HG03196 (cell line): ENCODE results near the gene CUEDC1.
A peak's percentile ranks its signal among the peaks of the same experiment; 100 is the strongest.

Experiments
- ATAC-seq: cut with Tn5 transposase; IDR thresholded peaks from one replicate; pipeline ENCODE4 v1.9.1; 2021; ENCODE audit not compliant: unreplicated experiment

The CUEDC1 gene

DNA sequence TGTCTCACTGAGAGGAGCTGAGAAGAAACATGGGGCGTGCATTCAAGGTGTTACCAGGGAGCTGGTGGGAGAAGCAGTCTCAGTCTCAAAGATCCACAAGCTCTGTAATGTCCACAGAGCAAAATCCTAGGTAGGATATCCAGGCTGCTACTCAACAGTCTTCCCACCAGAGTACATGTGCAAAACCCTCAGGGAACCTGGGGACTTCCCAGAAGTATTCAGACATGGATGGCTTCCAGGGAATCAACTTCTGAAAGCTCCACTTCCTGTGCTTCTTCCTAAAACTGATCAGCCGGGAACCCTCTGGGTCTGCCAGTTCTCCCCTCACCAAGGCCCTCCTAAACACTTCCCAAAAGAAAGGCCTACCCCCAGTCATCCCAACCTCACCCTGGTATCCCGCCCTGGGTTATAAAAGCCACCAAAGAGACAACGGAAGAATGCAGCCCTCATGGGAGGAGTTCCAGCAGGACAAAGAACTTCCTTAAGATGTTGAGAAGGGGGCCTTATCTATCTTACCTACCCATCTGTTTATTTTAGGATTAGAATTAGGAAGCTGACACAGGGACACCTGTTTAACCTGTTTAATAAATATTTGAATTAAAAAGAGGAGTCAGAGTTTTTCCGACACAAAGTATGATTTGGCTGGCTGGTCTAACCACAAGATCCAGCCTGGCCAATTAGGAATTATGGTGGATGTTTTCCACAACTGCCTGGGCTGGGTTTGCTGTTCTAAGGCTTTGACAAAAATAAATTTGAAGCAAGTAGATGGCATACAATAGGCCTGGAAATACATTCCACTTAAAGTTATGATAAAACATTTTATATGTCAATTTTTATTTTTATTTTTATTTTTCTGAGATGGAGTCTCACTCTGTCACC lies 37.0 kb downstream of the CUEDC1 start:
- no peak for ATAC-seq

DNA sequence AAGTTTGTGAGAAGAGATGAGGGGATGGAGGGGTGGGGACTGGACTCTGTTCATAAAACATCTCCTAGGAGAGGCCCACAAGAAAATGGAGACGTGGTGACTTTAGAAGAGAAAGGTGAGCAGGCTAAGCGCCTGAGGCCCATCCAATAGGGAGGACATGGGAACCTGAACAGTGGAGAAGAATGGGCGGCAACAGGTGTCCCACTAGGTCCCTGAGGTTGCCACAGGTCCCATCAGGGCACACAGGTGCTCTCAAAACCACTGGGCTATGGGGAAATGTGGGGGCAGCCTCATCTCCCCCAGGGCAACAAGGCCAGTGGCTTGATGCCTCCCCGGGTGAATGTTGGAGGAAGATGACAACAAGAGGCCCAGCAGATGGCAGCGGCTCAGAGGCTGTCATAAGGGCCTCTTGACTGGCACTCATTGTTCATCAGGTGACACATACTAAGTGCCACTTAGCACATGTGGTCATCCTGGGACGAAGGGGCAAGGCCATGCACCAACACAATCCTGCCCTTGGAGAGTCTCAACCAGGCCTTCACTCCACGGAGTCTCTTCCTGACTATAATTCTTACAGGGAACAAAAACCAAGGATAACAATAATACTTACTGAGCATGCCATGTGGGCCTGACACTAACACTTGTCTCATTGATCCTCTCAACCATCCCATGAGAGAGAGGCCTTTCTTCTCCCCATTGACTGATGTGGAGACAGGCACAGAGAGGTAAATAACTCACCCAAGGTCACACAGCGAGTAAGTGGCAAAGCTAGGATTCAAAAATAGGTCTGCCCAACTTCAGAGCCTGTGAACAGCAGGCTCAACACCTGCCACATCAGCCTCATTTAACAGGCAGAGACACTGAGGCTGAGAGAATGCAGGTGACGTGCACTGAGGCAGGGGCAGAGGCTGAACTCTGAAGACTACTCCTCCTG lies 38.0 kb downstream of the CUEDC1 start:
- no peak for ATAC-seq

DNA sequence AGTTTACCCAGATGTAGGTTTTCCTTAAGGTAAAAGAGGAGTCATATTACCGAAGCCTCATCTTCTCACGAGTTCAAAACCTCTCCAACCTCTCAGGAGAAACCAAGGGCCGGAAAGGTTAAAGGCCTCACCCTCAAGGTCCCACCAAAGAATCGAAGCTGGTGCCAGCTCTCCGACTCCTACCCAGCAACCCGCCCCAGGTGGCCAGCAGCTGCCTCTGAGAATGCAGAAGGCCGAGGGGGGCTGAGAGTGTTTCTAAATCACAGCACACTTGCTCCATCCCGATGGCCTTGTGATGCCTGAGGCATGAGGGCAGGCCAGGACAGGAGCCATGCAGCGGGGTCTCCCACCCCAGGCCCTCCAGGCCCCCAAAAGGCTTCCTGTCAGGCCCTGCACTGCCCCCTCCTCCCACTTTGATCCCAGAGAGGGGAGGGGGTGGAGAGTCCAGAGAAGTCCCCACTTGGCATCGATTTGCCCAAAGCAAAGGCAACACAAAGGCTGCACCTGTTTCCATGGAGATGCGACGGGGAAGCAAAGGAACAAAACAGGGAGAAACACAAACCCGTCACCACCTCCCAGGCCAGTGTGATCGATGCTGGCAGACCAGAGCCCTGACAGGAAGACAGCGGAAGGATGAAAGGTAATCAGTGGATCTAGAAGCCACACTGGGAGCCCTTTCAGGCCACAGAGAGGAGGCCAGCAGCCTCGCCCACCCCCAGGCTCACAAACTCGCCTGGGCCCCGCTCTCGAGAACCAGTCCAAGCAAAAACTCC lies 39.0 kb downstream of the CUEDC1 start:
- no peak for ATAC-seq

DNA sequence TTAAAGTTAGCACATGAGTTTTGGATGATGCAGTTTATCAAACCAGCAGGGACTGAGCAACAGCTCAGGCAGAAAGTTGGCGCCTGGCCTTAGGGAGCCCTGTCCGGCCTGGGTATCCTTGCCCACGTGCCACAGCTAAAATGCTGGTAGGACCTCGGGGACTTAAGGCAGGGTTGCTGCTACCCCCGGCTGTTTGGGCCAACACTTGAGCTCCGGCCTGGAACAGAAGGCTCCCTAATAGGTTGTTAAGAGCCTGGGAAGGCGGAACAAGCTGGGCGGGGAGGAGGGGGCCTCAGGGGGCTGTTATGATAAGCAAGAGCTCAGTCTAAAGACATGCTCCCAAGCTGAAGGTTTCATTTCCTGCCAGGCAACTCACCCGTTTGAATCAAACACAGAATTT lies 39.7 kb downstream of the CUEDC1 start:
- ATAC-seq = no peak

DNA sequence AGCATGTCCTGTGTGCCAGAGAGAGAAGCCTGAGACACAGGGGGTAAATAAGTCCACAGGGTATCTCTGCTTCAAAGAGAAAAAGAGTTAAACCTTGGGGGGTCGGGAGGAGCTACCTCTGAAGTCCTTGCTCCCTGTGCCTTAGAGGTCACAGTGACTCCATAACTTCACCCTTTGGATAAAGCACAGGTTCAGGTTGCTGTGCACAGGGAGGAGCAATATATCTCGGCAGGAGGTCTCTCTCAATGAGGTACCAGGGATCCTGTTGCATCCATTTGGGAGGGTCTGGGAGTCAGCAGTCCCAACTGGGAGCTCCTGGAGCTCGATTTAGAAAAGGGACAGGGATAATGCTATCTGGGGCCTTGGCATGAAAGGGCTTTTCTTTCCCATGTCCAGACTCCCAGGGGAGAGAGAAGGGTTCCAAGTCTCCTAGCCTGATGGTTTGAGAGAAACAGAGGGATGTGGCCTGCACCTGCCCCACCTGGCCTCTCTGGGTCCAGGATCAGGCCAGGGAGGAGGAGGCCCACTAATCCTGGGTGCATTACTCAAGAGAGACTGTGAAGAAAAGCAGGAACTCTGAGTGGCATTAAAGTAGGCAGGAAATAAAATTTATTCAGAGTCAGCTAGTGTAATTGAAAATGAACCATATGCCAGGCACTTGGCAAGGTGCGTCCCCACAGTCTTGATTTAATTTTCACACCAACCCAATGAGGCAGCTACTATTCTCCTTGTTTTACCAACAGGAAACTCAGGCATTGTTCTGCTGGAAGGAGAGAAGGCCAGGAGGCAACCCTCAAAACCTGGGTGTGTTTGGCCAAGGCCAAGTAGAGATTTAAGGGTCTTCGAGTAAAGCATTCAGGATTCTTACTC lies 40.7 kb downstream of the CUEDC1 start:
- ATAC-seq = no peak

DNA sequence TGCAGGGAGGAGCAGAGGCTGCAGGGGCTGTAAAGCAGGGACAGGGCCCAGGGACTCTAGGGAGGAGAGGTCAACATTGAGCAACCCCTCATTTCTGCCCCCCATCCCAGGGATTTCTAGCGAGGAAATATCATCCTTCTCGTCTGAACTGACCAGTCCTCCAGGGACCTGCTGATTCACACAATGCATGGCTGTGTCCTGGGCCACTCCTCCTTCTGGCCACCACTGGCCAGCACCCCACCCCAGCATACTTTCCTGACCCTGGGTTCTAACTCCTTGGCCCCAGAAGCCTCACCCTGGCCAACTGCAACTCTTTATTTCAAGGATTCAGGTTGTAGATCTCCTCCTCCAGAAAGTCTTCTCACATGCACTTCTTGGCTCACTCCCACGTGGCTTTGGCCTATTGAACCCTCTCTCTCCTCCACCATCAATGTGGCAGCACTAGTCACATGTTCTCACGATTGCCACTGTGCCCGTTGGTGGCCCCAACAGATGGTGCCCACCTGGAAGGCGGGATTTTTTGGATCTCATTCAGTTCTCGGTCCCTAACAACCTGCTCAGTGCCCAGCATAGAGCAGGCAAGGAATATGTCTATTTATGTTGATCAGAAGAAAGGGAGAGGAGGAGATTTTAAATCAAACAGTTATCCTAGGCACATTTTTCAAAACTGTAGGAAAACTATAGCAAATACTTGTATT lies 41.5 kb downstream of the CUEDC1 start:
- no peak for ATAC-seq

DNA sequence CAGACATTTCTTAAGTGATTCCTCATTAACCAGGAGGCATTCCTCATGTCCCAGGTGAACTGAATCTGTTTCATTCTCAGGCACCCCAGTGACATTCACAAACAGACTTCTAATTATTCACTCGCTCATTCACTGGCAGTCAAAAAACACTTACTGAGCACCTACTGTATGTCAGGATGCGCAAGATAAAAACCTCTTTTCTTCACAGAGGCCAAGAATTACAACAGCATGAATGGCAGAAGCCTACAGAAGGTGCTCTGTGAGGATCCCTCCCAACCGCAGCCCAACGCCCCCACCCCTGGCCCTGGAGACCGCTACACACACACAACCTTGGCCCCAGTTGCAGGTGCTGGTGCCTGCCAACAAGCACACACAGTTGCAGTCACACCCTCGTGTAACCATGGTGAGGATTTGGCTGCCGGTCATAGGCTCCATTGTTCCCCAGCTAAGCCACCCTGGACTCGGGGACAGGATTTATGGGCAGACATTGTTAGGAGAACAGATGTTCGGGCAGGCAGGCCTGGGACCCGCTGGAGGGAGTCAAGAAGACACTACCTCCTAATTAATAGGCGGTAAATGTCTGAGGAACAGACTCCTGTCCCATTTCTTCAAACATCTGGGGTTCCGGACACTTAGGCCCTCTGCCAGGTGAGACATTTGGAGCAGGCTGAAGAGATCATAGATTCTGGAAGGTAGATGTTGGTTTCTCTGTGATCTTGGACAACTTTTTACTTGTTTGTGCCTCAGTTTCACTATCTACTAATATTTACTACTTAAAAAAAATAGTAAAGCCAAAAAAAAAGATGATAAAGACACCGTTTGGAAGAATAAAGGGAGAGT lies 43.2 kb downstream of the CUEDC1 start:
- no peak for ATAC-seq

DNA sequence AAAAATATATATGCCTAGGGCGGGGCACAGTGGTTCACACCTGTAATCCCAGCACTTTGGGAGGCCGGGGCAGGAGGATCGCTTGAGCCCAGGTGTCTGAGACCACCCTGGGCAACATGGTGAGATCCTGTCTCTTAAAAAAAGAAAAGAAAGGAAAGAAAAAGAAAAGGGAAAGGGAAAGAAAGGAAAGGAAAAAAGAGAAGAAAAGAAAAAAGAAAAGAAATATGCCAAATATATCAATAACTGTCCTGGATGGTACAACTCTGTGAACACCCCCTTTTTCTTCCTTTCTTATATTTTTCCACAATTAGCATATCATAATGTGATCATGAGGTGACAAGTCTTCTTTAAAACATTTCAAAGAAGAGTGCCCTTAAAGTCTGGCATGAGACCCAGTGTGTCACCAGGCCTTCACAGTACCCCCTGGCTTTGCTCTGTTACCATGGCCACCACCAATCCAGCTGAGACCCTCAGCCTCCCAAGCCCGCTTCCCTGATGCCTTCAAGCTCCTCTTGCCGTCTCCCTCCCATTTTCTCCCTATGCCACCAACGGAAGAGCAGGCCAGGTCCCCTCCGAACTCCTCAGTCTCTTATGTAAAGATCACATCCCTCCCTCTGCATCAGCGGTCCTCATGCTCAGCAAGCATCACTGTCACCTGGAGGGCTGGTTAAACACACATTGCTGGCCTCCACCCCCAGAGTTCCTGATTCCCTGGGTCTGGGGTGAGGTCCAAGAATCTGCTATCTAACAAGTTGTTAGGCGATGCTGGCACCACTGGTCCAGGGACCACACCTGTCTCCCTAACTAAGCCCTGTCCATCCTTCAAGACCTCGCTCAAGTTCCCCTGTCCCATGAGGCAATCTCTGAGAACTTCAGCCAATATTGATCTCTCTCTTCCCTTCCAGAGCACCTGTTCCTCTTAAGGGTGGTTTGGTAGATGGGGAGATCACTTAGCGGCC lies 44.5 kb downstream of the CUEDC1 start:
- ATAC-seq = no peak

DNA sequence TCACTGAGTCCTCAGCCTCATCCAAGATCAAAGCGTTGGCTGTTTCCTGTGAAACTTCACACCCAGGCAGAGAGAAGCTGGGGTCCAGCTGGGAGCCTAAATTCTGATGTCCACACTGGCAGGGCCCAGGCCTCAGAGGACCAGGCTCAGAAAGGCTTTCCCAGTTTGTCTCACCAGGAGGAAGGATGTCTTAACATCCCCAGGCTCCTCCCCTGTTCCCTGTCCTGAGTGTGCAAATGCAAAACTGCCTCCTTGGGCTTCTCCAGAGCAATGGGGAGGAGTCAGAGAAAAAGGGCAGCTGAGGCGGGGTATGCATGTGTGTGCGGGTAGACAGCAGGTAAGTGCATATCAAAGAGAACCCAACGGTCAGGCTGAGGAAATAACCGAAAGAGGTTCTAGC lies 45.7 kb downstream of the CUEDC1 start:
- ATAC-seq = no peak

DNA sequence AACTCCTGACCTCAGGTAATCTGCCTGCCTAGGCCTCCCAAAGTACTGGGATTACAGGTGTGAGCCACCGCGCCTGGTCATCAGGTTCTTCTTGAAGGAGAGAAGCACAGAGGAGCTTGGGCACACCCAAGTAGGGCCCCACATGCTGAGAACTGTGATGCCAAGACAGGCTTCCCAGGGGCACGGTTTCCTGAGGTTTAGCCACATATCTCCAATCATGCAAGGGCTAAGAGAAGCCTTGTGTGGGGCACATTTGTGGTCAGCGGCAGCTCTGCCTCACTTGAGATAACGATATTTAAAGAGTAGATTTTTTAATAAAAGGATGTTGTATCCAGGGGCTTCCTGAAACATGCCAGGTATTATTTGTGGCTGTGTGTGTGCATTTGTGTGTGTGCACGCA lies 46.9 kb downstream of the CUEDC1 start:
- no peak for ATAC-seq

DNA sequence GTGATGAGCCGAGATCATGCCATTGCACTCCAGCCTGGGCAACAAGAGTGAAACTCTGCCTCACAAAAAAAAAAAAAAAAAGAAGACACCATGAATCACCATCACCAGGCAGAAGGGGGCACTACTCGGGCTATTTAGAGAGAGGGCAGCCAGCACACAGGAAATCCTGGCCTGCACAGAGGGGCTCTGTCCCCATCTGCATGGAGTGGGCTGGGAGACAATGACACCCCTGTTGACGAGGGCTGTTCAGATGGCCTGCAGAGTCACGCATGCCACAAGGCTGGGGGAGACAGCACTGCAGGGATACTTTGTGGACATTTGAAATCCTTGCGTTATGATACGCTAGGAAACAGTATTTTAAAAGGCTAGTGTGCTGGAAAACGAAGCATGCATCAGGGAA lies 48.3 kb downstream of the CUEDC1 start:
- ATAC-seq = no peak

DNA sequence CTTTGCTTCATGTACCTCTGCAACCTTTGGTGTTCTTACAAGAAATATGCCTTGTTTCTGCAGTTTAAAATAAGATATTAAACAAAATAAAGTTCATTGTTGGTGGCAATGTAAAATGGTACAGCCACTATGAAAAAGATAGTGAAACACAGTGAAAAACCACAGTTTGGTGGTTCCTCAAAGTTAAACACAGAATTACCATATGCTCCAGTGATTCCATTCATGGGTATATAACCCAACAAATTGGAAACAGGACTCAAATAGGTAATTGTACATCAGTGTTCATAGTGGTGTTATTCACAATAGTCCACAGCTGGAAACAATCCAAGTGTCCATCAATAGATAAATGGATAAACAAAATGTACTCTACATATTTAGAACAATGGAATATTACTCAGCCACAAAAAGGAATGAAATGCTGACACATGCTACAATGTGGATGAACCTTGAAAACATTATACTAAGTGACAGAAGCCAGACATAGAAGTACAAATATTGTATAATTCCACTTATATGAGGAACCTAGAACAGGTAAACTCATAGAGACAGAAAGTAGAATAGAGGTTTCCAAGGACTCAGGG lies 49.2 kb downstream of the CUEDC1 start:
- ATAC-seq = no peak

DNA sequence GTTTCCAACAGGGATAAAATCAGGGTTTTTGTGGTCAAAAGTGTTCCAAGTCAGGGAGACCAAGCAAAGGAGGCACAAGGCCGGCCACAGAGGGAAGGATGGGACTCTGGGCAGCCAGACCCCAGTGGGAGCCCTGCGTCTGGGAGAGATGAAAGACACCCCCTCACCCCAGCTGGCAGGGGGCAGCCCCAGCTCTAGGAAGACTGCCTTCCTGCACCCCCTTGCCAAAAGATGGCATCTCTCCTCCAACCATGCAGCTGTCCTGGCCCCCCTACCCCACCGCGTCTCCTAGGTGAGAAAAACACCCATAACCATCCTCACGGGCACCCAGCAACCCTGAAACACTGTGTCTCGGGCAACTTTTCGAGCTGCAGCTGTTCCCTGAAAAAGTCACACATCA lies 51.3 kb downstream of the CUEDC1 start:
- no peak for ATAC-seq

DNA sequence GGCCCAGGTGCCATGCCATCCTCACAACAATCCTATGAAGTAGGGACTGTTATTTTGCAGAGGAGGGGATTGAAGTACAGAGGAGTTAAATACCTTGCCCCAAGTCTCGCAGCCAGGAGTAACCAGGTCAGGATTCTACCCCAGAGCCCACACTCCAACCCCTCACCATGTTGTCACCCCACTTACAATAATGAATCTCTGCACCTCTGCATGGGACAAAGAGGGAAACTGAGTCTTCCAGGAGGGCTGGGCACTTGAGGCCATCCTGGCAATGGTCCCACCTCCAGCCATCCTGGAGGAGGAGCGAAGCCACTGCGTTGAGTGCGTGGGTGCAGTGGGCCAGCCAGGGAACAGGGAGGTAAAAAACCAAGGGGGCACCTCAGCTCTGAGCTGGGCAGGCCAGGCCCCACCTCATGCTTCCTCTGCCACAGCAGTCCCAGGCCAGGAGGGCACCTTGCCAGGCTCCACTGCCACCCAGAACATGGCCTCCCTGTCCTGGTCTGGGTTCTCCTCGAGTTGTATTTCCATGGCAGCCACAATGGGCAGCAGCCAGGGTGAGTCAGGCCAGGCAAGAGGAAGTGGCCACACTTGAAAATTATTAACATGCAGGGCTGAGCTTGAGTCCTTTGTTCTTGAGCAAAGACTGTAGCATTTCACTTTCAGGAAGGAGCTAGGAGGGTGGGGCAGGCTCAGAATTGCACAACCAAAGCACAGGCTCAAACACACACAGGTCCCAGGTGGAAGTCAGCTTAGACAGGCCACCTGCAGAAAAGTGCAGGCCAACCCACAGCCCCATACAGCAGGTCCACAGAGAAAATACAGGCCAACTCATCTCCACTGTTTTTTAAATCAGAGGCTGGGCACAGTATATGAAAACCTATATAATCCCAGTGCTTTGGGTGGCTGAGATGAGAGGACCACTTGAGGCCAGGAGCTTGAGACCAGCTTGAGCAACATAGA lies 52.1 kb downstream of the CUEDC1 start:
- peak; percentile 68 for ATAC-seq

DNA sequence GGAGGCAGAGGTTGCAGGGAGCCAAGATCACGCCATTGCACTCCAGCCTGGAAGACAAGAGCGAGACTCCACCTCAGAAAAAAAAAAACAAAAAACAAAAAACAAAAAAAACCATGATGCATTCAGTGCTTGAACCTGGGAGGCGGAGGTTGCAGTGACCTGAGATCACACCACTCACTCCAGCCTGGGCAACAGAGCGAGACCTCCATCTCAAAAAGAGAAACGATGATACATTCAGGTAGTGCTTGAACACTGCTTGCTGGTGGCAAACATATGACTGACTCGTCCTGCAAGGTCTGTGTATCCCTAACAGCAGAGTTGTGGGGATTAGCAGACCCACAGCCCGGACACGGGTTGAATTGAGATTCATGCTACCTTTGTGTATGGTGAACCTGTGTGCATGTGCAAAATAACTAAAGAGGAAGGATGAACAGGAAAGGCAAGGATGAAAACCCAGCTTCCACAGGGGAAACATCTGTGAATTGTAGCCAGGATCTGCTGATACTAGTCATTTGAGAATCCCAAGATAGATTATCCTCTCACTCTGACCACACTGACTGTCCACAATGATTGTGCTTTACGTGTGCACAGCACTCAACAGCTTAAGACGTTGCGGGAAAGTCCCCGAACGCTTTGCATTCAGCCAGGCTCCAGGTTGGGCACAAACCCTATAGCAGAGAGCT lies 53.0 kb downstream of the CUEDC1 start:
- peak; percentile 36 for ATAC-seq
